Esophagus muscularis mucosa (tissue), 4 donors: ENCODE results near the gene EIF1. TPM values are rescaled to one million over a fixed set of nuclear protein-coding genes. Genes with fewer than 3 reads are reported as not detected.

Source experiments
- DNase-seq: peaks from one replicate; pipeline ENCODE4 v3.0.0-alpha.2; 2017; ENCODE audit errors: extremely low spot score
- H3K27ac ChIP-seq, 4 donors: fragments of 200-600 bp; sonication (generic); replicated peaks in 1 of 4; 1 replicate in 3 of 4; 2 replicates in 1 of 4; pipeline ENCODE4 v1.5.1; 2016 to 2019; ENCODE audit warnings: mild to moderate bottlenecking in 1 of 4
- H3K27me3 ChIP-seq, 4 donors: fragments of 200-600 bp; sonication (generic); one replicate each; pipeline versions ENCODE4 v1.5.1 to v1.6.0; 2016 to 2019
- H3K36me3 ChIP-seq, 4 donors: fragments of 200-600 bp; sonication (generic); one replicate each; pipeline ENCODE4 v1.5.1; 2016 to 2019
- H3K4me1 ChIP-seq, 4 donors: fragments of 200-600 bp; sonication (generic); one replicate each; pipeline ENCODE4 v1.5.1; 2016 to 2019
- H3K4me3 ChIP-seq, 4 donors: fragments of 200-600 bp; sonication (generic); 1 replicate in 2 of 4; 2 replicates in 2 of 4; pipeline ENCODE4 v1.5.1; 2016 to 2019; ENCODE audit warnings: mild to moderate bottlenecking in 4 of 4, moderate library complexity in 1 of 4
- H3K9me3 ChIP-seq, 4 donors: fragments of 200-600 bp; sonication (generic); 1 replicate in 3 of 4; 2 replicates in 1 of 4; pipeline ENCODE4 v1.5.1; 2016 to 2019
- CTCF ChIP-seq, 3 experiments: fragments of 200-600 bp in 2 of 3; fragments of 450-650 bp in 1 of 3; sonication (generic) in 2 of 3; IDR thresholded peaks; one replicate each; pipeline ENCODE4 v1.5.1; 2017 to 2019; ENCODE audit warnings: antibody characterized with exemption in 3 of 3, mild to moderate bottlenecking in 2 of 3, moderate library complexity in 1 of 3
- EP300 ChIP-seq: sonication (generic); formaldehyde crosslinking; IDR thresholded peaks from one replicate; pipeline ENCODE4 v1.6.1; 2017; ENCODE audit warnings: antibody characterized with exemption
- POLR2A ChIP-seq: fragments of 450-650 bp; IDR thresholded peaks from one replicate; pipeline ENCODE4 v1.6.1; 2017; ENCODE audit warnings: antibody characterized with exemption, moderate library complexity, mild to moderate bottlenecking, low read depth
- POLR2AphosphoS5 ChIP-seq, 2 donors: sonication (generic); formaldehyde crosslinking; IDR thresholded peaks; one replicate each; pipeline ENCODE4 v1.6.1; 2017; ENCODE audit warnings: antibody characterized with exemption in 2 of 2
- WGBS: methylation state at CpG from one replicate; pipeline ENCODE4 v1.1.5; 2018; 5-methylcytosine and 5-hydroxymethylcytosine counted together
- intact Hi-C: fragments of 100-400 bp; cut with DNase I; formaldehyde crosslinking; loops from one replicate; pipeline ENCODE4 v1.15.1; 2023
- total RNA-seq, 4 donors: library from RNA; depleted of rRNA; stranded (reverse); fragments of >200 nt; gene quantifications; one replicate each; pipeline versions ENCODE4 v1.1.0 to v1.2.1, GENCODE V29; 2016

EIF1 gene
- total RNA-seq, 4 donors from 2014 or later: 158 to 426 (median 207) TPM

GRCh38 chr17:41734139-41734948 lies 45.7 kb downstream of the EIF1 start, which contains the start of gene HAP1:
HAP1 (minus strand) TSS chr17:41734643; CDS start chr17:41734634, 9 bp downstream.
- TF ChIP-seq CTCF (IDR thresholded peaks at IDR 0.05) (no peak), POLR2AphosphoS5 (IDR thresholded peaks at IDR 0.05) (peak in 1 of 2 donors; percentile 12)
- Histone ChIP-seq H3K9me3 (no peaks in the 10 kb centered on the region), H3K27me3 (peaks cover 11 to 87% (median 42%) of the 10 kb centered on the region in 4 donors), H3K27ac (no peak within 1 kb of the TSS), H3K4me3 (peak within 1 kb of the TSS; percentile 45 to 53 (median 48)), H3K36me3 (no peaks in the 10 kb centered on the region), H3K4me1 (peaks cover 18 to 28% (median 21%) of the 10 kb centered on the region in 4 donors)
- 2% methylated on average over 53 of the region's 77 CpGs for WGBS
- intact Hi-C loops: no loop called here
- DNase-seq: no peak

GRCh38 chr17:41734949-41735313 lies 46.2 kb downstream of the EIF1 start:
- TF ChIP-seq POLR2A: no peak
- TF ChIP-seq POLR2AphosphoS5 (IDR thresholded peaks at IDR 0.05): no peak
- TF ChIP-seq EP300: no peak
- TF ChIP-seq CTCF (IDR thresholded peaks at IDR 0.05): no peak
- 27% methylated on average over 2 of the region's 23 CpGs for WGBS
- no peaks in the 10 kb centered on the region for H3K36me3 ChIP-seq
- peak overlapping the region; percentile 45 to 53 (median 48) for H3K4me3 ChIP-seq
- peaks cover 11 to 89% (median 42%) of the 10 kb centered on the region in 4 donors for H3K27me3 ChIP-seq
- no peak for DNase-seq
- intact Hi-C loops: loop anchor here (5.0 kb wide), 1 partner anchor 152 kb away; no protein-coding TSS in a partner anchor
- no peaks in the 10 kb centered on the region for H3K9me3 ChIP-seq
- peaks cover 18 to 28% (median 21%) of the 10 kb centered on the region in 4 donors for H3K4me1 ChIP-seq
- no peak overlapping the region for H3K27ac ChIP-seq

GRCh38 chr17:41735744-41736143 lies 47.1 kb downstream of the EIF1 start:
- WGBS: 95% methylated on average over 4 of the region's 4 CpGs
- Histone ChIP-seq H3K4me1 (peaks cover 18 to 28% (median 21%) of the 10 kb centered on the region in 4 donors), H3K9me3 (no peaks in the 10 kb centered on the region), H3K36me3 (no peaks in the 10 kb centered on the region), H3K27ac (no peak overlapping the region), H3K27me3 (peaks cover 11 to 81% (median 42%) of the 10 kb centered on the region in 4 donors), H3K4me3 (no peak overlapping the region)
- no peak for DNase-seq
- intact Hi-C loops: loop anchor here (5.0 kb wide), 1 partner anchor 152 kb away; no protein-coding TSS in a partner anchor
- TF ChIP-seq EP300 (no peak), CTCF (IDR thresholded peaks at IDR 0.05) (no peak), POLR2A (no peak), POLR2AphosphoS5 (IDR thresholded peaks at IDR 0.05) (no peak)

- TF ChIP-seq EP300: no peak
- no peak for TF ChIP-seq POLR2A
- TF ChIP-seq POLR2AphosphoS5 (IDR thresholded peaks at IDR 0.05): no peak
- no peak for TF ChIP-seq CTCF (IDR thresholded peaks at IDR 0.05)
- Histone ChIP-seq H3K27me3 (peaks cover 11 to 70% (median 42%) of the 10 kb centered on the region in 4 donors), H3K4me3 (no peak overlapping the region), H3K27ac (no peak overlapping the region), H3K36me3 (no peaks in the 10 kb centered on the region), H3K9me3 (no peaks in the 10 kb centered on the region), H3K4me1 (peaks cover 18 to 28% (median 21%) of the 10 kb centered on the region in 4 donors)
- 75% methylated on average over 17 of the region's 17 CpGs for WGBS
- DNase-seq: no peak
- intact Hi-C loops: loop anchor here (5.0 kb wide), 1 partner anchor 150 kb away; no protein-coding TSS in a partner anchor
Measured at GRCh38 chr17:41736983-41737679, 48.4 kb downstream of the EIF1 start.
